Esophagus (tissue), 2 donors: ENCODE measurements around the gene CYP17A1. TPM values are rescaled to one million over a fixed set of nuclear protein-coding genes. Genes with fewer than 3 reads are reported as not detected.
A peak's percentile ranks its signal among the peaks of the same experiment; 100 is the strongest.
"Not testable (repeated sequence)": the region's sequence is repeated elsewhere in the genome, so short reads cannot be mapped to it uniquely, and the experiment has no call there.

Experiments
- H3K27ac ChIP-seq, 2 donors: one replicate each; pipeline ENCODE4 v1.5.1; 2013; ENCODE audit warnings: low read depth in 2 of 2, mild to moderate bottlenecking in 2 of 2, inconsistent platforms in 1 of 2, low read length in 1 of 2, moderate library complexity in 1 of 2
- H3K27me3 ChIP-seq, 2 donors: one replicate each; pipeline ENCODE4 v1.6.1; 2013; ENCODE audit warnings: low read length in 2 of 2, control low read depth in 1 of 2, mild to moderate bottlenecking in 1 of 2; ENCODE audit not compliant: insufficient read depth in 2 of 2, control insufficient read depth in 1 of 2
- H3K36me3 ChIP-seq, 2 donors: one replicate each; pipeline ENCODE4 v1.6.1; 2013; ENCODE audit warnings: low read length in 1 of 2; ENCODE audit not compliant: control insufficient read depth in 2 of 2, insufficient read depth in 2 of 2
- H3K4me1 ChIP-seq, 2 donors: one replicate each; pipeline ENCODE4 v1.6.1; 2013; ENCODE audit warnings: low read length in 1 of 2; ENCODE audit not compliant: control insufficient read depth in 2 of 2, insufficient read depth in 2 of 2
- H3K4me3 ChIP-seq, 2 donors: one replicate each; pipeline ENCODE4 v1.5.1; 2013; ENCODE audit warnings: low read length in 2 of 2, mild to moderate bottlenecking in 2 of 2, low read depth in 1 of 2, moderate library complexity in 1 of 2
- H3K9me3 ChIP-seq, 2 donors: one replicate each; pipeline ENCODE4 v1.6.1; 2013; ENCODE audit warnings: mild to moderate bottlenecking in 2 of 2, low read depth in 1 of 2, low read length in 1 of 2, moderate library complexity in 1 of 2; ENCODE audit not compliant: control insufficient read depth in 2 of 2, insufficient read depth in 1 of 2
- WGBS, 2 donors: extraction: QIAGEN DNeasy Blood & Tissue Kit; methylation state at CpG; one replicate each; pipeline ENCODE4 v1.1.7; 2013; 5-methylcytosine and 5-hydroxymethylcytosine counted together
- polyA plus RNA-seq, 2 donors: library from polyadenylated mRNA; stranded (reverse); fragments of 200-250 nt; gene quantifications; one replicate each; pipeline ENCODE4 v1.2.3, GENCODE V29; 2013
- donor health status: healthy with polysubstance abuse.
- donor health status: Bipolar disorder and iron deficiency.

CYP17A1 gene
- polyA plus RNA-seq, 2 donors, result 0.71 TPM; not detected in 1

- H3K36me3 ChIP-seq, result no peaks in the 10 kb centered on the region
- no peak overlapping the region for H3K4me3 ChIP-seq
- H3K9me3 ChIP-seq, result no peaks in the 10 kb centered on the region
- 92 to 93% methylated on average over 4 of the region's 4 CpGs for WGBS, 2 donors
- H3K27me3 ChIP-seq, result no peaks in the 10 kb centered on the region
- H3K27ac ChIP-seq, result no peak overlapping the region
- no peaks in the 10 kb centered on the region for H3K4me1 ChIP-seq
Measured at GRCh38 chr10:102824664-102825063, 12.5 kb downstream of the CYP17A1 start.

GRCh38 chr10:102822222-102822621 is 15.0 kb downstream of the CYP17A1 start:
- no peaks in the 10 kb centered on the region for H3K9me3 ChIP-seq
- no peak overlapping the region for H3K27ac ChIP-seq
- no peak overlapping the region for H3K4me3 ChIP-seq
- 88 to 92% methylated on average over 12 of the region's 12 CpGs for WGBS, 2 donors
- peaks cover 3 to 6% of the 10 kb centered on the region in 2 donors for H3K4me1 ChIP-seq
- no peaks in the 10 kb centered on the region for H3K36me3 ChIP-seq
- no peaks in the 10 kb centered on the region for H3K27me3 ChIP-seq

- not testable (repeated sequence) for H3K4me3 ChIP-seq, H3K27ac ChIP-seq
- 96% methylated on average over 5 of the region's 5 CpGs for WGBS, 2 donors
Measured at GRCh38 chr10:102820008-102820407, 17.2 kb downstream of the CYP17A1 start.

GRCh38 chr10:102819054-102819453 is 18.2 kb downstream of the CYP17A1 start:
- H3K27ac ChIP-seq, result peak overlapping the region; percentile 12 to 40
- H3K4me1 ChIP-seq, result peaks cover 3 to 6% of the 10 kb centered on the region in 2 donors
- H3K36me3 ChIP-seq, result peaks cover 0 to 7% of the 10 kb centered on the region in 2 donors
- 39 to 50% methylated on average over 6 of the region's 6 CpGs for WGBS, 2 donors
- no peaks in the 10 kb centered on the region for H3K27me3 ChIP-seq
- no peak overlapping the region for H3K4me3 ChIP-seq
- no peaks in the 10 kb centered on the region for H3K9me3 ChIP-seq

More at GRCh38 chr10:102820008-102820407, 17.2 kb downstream of the CYP17A1 start:
- not testable (repeated sequence) for H3K27me3 ChIP-seq, H3K36me3 ChIP-seq, H3K4me1 ChIP-seq, H3K9me3 ChIP-seq

GRCh38 chr10:102817175-102817574 is 20.0 kb downstream of the CYP17A1 start:
- Histone ChIP-seq H3K4me1 (peaks cover 5 to 6% of the 10 kb centered on the region in 2 donors), H3K4me3 (no peak overlapping the region), H3K36me3 (peaks cover 4 to 23% of the 10 kb centered on the region in 2 donors), H3K27me3 (no peaks in the 10 kb centered on the region), H3K27ac (peak overlapping the region in 1 of 2 donors; percentile 83), H3K9me3 (no peaks in the 10 kb centered on the region)
- WGBS, 2 donors, result 92 to 95% methylated on average over 4 of the region's 4 CpGs

- WGBS, 2 donors, result 53 to 61% methylated on average over 12 of the region's 12 CpGs
- no peak overlapping the region for H3K4me3 ChIP-seq
- H3K9me3 ChIP-seq, result no peaks in the 10 kb centered on the region
- H3K36me3 ChIP-seq, result peaks cover 8 to 25% of the 10 kb centered on the region in 2 donors
- H3K4me1 ChIP-seq, result peaks cover 5 to 6% of the 10 kb centered on the region in 2 donors
- H3K27ac ChIP-seq, result peak overlapping the region; percentile 83 to 87
- no peaks in the 10 kb centered on the region for H3K27me3 ChIP-seq
Measured at GRCh38 chr10:102815790-102816549, 21.2 kb downstream of the CYP17A1 start.

GRCh38 chr10:102814873-102815661 is 22.1 kb downstream of the CYP17A1 start:
- Histone ChIP-seq H3K36me3 (peaks cover 8 to 25% of the 10 kb centered on the region in 2 donors), H3K4me3 (no peak overlapping the region), H3K4me1 (peaks cover 5 to 6% of the 10 kb centered on the region in 2 donors), H3K9me3 (no peaks in the 10 kb centered on the region), H3K27ac (peak overlapping the region; percentile 78 to 87), H3K27me3 (no peaks in the 10 kb centered on the region)
- WGBS, 2 donors, result 74% methylated on average over 23 of the region's 23 CpGs

GRCh38 chr10:102814453-102814871 is 22.8 kb downstream of the CYP17A1 start:
- Histone ChIP-seq H3K27me3 (no peaks in the 10 kb centered on the region), H3K27ac (peak overlapping the region in 1 of 2 donors; percentile 63), H3K36me3 (peaks cover 8 to 31% of the 10 kb centered on the region in 2 donors), H3K4me1 (peaks cover 5 to 6% of the 10 kb centered on the region in 2 donors), H3K9me3 (no peaks in the 10 kb centered on the region), H3K4me3 (no peak overlapping the region)
- WGBS, 2 donors, result 59 to 60% methylated on average over 8 of the region's 8 CpGs

- no peaks in the 10 kb centered on the region for H3K9me3 ChIP-seq
- H3K27me3 ChIP-seq, result no peaks in the 10 kb centered on the region
- H3K36me3 ChIP-seq, result peaks cover 8 to 31% of the 10 kb centered on the region in 2 donors
- peaks cover 4 to 5% of the 10 kb centered on the region in 2 donors for H3K4me1 ChIP-seq
- WGBS, 2 donors, result 65 to 72% methylated on average over 16 of the region's 16 CpGs
- H3K27ac ChIP-seq, result peak overlapping the region; percentile 28 to 47
- no peak overlapping the region for H3K4me3 ChIP-seq
Measured at GRCh38 chr10:102813734-102814452, 23.3 kb downstream of the CYP17A1 start.
